Right ventricle myocardium inferior (tissue), 1 donor: ENCODE measurements around the gene DRAM2. TPM values are rescaled to one million over a fixed set of nuclear protein-coding genes. Genes with fewer than 3 reads are reported as not detected.

Experiments
- ATAC-seq: fragments of 200-7000 bp; cut with Tn5 transposase; one replicate; pipeline ENCODE4 v1.9.1; 2020; ENCODE audit warnings: mild to moderate bottlenecking, moderate library complexity
- DNase-seq: peaks from one replicate; pipeline ENCODE4 v3.0.0; 2021; ENCODE audit errors: missing footprints
- intact Hi-C: fragments of 100-400 bp; cut with DNase I; formaldehyde crosslinking; loops from one replicate; pipeline ENCODE4 v1.11.0; 2022
- total RNA-seq: library from RNA; stranded (reverse); fragmentation: NEBNext Ultra II Directional; extraction: Animal tissue kit (Norgen Biotek cat#: 25700); gene quantifications from one replicate; pipeline ENCODE4 v1.2.1, GENCODE V29; 2021
- donor health status: DM: no; HTN: yes; CAD: no; lungs with severe emphysema.

DRAM2 gene
- total RNA-seq, 1 donor from 2014 or later = 37.1 TPM

DNA sequence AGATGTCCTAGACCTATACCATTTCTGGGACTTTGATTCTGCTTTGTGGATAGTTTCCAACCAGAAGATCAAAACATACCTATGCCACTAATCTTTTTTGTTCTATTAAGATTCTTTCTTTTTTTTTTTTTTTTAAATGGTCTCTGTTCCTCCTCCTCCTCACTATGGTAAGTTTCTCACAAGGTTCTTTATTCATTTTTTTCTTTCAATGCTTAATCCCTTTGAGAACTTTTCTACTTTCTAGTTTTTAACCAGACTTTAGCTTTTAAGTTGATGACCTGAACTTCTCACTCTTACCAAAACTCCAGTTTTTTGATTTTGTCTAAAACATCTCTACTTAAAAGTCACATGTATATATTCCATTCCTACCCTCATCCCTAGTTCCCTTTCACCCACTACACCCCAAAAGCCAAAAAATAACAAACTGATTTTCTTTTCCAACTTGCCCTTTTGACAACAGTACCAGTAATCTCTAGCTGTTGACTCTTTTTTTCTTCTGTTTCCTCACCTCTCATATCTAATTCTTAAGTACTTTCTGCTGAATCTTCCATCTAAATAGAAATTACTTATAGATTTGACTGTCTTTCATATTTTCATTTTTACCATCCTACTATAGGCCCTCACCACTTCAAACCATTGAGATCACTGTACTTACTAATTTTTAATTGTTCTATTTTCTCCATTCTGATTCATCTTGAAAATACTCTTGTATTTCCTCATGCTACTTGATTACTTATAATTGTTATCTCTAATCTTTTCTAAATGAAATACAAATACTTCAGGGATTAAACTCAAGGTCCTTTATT, 6.3 kb upstream of the DRAM2 start:
- no peak for ATAC-seq
- intact Hi-C loops = no loop called here
- no peak for DNase-seq

DNA sequence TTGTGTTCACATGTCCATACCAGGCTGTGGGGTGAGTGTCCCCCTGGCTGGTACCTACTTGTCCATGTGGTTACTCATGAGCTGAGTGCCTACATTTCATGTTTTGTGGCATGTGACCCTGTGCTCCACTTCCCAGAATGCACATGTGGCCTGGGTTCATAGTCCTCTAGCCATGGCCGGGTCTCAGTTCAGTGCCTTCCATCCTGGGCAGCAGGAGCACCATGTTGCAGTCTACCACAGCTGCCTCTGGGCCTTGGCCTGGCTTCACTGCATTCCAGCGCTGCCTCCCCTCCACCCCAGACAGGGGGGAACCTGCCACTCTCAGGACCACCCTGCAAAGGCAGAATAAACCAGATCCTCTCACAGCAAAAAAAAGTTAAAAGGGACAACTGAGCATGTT, 5.6 kb upstream of the DRAM2 start:
- intact Hi-C loops = no loop called here
- peak; percentile 50 for DNase-seq
- ATAC-seq = no peak

DNA sequence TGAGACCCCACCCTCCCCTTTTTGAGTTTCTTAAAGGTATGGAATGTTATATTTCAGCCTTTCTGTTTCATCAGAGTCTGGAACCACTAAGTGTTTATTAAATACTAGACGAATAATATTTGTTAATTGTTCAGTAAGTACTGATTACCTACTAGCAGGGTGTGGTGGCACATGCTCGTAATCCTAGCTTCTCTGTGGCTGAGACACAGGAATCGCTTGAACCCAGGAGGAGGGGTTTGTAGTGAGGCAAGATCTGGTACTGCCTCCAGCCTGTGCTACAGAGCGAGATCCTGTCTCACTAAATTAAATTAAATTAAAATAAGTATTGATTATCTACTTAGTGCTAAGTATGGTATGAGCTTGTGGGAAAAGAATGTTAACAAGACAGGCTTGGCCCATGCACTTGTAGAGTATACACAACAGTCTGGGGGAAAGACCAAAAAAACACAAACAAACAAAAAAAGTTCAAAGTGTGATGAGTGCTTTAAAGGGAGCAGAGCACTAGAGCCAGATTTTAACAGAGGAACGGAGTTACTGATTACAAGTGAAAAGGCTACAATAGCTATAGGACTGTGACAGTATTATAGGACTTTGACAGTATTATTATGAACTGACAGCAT, 2.6 kb upstream of the DRAM2 start:
- DNase-seq (no peak), ATAC-seq (no peak)
- intact Hi-C loops = no loop called here

DNA sequence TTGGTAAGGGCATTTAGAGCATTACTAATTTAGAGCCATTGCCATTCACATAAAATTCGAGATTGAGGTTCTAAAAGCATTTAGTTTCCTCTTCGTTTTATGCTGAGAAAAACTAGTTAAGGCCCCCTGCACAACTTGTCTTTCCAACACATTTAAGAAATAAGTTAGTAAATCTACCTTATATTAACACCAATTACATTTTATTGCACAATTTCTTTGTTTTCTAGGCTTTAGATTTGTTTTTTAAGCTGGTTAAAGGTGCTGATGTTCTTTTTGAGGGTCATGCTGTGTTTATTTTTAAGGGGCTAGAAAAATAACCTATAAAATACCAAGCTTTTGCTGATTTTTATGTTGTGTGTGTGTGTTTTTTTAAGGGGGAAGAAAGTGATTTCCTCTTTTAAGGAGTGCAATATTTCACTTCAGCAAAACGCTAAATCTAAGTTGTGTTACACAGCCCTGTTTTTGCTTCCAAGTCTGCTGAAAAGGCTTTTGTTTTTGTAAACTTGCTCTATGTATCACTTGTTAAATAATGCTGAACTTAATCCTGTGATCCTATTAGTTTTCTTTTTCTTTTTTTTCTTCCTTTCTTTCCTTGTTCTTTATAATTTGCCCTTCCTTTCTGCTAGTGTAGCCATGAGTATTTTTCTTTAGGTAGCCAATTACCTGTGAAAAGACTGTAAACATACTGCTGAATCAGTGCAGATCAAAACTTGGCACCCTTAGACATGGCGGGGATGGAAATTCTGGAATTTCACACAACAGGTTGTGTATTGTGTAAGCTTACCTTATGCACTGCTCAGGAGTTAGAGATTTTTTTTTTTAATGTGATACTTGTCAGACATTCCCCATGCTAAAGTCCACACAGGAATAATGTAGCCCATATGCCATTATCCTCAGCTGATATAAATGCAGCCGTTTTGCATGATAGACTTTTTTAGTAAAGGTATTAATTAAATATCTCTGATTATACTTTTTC, 1.6 kb upstream of the DRAM2 start:
- intact Hi-C loops = no loop called here
- no peak for DNase-seq
- no peak for ATAC-seq

DNA sequence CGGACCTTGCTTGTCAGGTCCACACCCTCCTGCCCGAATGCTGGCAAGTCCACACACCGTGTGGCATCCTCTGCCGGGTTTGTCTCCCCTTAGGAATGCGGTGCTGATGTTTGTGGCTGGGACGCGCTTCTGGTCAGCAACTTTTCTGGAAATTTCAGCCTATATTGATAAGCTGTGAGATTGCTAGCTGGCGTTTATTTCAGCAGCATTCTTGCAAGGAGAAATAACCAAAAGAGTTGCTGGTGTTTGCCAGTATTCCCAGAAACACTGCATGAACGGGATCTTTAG, 731 bp upstream of the DRAM2 start:
- intact Hi-C loops = no loop called here
- DNase-seq (no peak), ATAC-seq (no peak)

DNA sequence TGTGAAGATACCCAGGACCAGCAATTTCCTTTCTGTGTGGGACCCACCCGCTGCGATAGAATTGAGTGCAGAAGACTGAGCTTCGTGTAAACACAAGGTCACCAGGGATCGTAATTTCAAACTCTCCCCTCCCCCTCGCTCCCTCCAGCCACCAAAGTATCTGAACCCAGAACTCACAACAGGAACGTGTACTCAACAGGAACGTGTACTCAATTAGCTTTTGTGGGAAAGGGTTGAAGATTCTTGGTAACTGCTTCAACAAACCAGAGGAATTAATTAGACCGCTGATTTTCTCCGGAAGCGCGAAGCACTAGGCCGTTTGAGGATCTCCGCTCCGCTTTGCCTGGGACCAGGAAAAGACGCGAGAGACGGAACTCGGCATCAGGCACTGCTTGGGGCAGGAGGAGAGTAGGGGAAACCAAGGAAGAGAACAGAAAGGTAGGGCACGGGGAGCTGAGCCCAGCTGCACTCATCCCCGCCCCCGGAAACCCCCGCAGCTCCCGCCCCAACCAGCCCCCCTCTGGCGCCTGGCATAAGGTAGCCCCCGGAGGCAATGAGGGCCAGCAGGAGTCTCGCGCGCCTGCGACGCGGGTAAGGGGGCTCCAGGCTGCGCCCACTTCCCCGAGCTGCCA, 453 bp downstream of the DRAM2 start:
- DNase-seq (peak; percentile 67), ATAC-seq (peak; percentile 63)
- intact Hi-C loops = no loop called here

DNA sequence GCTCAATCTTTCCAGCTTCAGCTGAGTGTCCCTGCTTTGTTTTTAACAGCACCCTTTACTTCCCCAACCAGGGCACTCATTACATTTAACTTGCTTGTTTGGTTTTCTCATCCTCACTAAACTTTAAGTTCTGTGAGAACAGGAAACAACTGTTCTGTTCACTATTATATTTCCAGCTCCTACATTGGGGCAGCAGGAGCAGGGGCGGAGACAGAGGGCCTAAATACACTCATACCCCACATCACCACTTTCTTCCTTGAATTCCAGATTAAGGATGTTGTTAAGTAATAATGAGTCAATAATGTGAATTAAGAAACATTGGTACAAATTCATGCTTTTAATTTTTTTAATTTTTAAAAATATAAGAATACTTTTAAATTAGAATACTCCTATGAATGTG, 6.0 kb downstream of the DRAM2 start:
- DNase-seq (no peak), ATAC-seq (no peak)

DNA sequence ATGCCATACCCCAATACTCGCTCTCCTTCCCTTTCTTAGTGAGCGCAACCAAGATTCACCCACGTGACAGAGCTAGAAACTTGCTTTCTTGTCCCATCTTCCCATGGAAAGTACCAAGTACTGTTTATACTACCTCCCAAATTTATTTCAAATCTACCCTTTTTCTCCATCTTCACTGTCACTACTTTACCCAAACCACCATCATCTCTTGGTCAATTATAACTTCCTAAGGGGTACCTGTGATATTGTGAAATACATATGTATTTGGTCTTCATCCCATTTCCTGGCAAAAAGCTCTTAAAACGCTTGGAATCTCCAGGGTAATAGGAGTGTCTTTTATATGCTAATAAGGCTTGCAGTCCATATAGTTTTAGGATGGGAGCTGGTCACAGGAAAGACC, 8.2 kb downstream of the DRAM2 start:
- intact Hi-C loops = no loop called here
- no peak for DNase-seq
- no peak for ATAC-seq

More for the DNA sequence above, 6.0 kb downstream of the DRAM2 start:
- intact Hi-C loops = no loop called here

DNA sequence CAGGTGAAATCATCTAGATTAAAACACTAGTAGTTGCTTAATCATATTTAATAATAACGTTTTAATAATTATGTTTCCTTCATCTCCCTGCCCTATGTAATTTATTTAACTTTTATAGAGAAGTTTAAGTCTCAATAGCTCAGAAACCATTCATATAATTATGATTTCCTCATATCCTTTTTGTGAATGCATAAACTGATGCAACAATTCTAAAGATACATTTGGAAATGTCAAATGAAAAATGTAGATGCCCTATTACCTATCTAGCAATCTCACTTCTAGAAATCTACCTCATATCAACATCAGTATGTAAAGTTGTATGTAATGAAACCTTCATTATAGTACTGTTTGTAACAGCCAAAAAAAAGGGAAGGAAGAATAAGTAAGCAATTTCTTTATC, 10.5 kb downstream of the DRAM2 start:
- ATAC-seq (no peak), DNase-seq (no peak)
- intact Hi-C loops = loop anchor here (2.0 kb wide), 1 partner anchor 57 kb away; no protein-coding TSS in a partner anchor

DNA sequence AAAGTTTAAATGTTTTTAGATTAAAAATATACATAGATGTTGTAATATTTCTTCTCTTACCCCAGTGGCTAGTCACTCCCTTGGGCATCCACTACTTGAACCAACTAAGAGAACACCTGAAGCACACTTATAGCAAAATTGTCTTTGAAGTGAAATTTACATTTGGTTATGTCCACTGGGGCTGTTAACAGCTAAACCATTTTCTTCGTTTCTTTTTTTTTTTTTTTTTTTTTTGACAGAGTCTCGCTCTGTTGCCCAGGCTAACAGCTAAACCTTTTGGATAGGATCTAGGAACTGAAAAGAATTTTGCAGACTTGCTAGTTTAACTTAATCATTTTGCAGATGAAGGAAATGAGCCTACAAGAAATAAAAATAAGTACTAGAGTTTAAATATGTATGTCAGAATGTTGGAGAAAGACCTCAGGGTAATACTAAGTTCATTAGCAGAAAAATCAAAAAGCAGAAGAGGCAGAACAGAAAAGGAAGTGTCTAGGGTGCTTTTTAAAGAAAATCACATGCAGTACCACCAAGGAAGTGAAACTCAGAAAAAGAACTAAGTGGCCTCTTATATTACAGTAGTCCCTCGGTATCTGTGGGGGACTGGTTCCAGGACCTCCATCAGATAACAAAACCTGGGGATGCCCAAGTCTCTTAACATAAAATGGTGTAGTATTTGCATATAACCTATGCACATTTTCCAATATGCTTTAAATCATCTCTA, 11.8 kb downstream of the DRAM2 start:
- DNase-seq = no peak
- no peak for ATAC-seq
- intact Hi-C loops = loop anchor here (2.0 kb wide), 1 partner anchor 59 kb away; no protein-coding TSS in a partner anchor

DNA sequence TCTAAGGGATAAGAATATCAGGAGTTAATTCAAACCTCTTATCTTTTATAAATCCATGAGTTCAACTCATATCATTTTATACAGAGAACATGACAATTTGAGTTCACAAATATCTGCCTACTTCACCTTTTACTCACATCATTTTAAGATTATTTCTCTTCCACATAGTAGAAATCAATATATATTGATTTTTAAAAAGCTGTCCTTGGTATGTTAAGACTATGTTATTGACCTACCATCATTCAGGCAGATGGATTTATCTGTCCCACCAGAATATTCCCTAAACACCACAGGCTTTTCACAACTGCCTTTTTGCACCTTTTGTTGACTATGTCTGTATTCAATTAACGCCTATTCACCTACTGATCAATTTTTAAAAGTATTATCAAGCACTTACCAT, 13.5 kb downstream of the DRAM2 start:
- DNase-seq (no peak), ATAC-seq (no peak)
- intact Hi-C loops = no loop called here

DNA sequence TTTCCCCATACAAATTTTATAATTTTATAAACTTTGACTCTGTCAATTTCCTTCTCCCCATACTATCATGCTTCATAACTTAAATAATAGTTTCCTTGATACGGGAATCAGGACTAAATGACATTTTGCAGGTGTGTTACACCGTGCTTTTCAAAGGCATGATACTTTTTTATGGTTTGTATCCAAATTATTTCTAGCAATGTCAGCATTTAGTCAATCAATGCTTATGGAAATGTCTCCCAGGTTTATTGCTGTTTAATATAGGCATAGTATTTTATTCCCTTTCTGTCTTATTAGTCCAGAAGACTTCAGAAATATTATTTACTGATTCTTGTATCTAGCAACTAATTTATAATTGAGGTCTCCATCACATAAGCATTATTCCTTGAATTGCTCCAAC, 23.4 kb downstream of the DRAM2 start:
- intact Hi-C loops = no loop called here
- ATAC-seq = no peak
- no peak for DNase-seq

DNA sequence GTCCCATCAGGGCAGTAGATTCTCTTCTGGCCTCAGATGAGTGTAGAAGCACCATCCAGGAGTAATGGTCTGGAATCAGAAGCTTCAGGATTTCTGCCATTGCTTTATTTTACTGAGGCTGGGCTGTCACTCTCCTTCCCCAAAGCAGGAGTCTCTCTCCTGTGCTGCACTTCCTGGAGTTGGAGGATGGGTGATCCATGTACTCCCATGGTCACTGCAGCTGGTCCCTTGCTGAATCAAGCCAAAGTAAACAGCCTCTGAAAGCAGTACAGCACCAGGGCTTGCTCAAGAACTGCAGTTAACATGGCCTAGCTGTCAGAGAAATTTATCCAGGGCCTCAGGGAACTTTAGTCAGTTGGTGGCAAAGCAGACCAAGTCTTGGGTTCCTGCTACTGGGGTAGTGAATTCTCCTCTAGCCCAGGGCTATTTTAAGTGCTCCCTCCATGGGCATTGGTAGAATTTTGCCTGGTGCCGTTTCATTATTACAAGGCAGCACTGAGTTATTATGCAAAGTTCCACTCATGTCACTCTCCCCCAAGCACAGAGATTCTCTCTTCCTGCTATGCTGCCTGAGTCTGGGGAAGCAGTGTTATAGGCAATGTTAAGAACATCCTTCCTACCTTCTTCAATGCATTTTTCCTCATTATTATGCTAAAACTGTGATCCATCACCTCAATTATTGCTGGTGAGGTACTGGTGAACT, 29.5 kb downstream of the DRAM2 start:
- intact Hi-C loops = no loop called here
- DNase-seq = no peak
- ATAC-seq = no peak

DNA sequence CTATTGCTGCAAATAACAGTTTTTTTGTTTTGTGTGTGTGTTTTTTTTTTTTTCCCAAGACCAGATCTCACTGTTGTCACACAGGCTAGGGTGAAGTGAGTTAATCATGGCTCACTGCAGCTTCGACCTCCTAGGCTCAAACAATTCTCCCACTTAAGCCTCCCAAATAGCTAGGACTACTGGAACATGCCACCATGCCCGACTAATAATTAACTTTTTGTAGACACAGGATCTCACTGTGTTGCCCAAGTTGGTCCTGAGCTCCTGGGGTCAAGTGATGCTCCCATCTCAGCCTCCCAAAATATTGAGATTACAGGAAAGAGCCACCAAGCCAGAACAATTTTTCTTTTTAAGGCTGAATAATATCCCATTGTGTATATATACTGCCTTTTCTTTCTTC, 34.9 kb downstream of the DRAM2 start:
- ATAC-seq (no peak), DNase-seq (no peak)
- intact Hi-C loops = no loop called here

DNA sequence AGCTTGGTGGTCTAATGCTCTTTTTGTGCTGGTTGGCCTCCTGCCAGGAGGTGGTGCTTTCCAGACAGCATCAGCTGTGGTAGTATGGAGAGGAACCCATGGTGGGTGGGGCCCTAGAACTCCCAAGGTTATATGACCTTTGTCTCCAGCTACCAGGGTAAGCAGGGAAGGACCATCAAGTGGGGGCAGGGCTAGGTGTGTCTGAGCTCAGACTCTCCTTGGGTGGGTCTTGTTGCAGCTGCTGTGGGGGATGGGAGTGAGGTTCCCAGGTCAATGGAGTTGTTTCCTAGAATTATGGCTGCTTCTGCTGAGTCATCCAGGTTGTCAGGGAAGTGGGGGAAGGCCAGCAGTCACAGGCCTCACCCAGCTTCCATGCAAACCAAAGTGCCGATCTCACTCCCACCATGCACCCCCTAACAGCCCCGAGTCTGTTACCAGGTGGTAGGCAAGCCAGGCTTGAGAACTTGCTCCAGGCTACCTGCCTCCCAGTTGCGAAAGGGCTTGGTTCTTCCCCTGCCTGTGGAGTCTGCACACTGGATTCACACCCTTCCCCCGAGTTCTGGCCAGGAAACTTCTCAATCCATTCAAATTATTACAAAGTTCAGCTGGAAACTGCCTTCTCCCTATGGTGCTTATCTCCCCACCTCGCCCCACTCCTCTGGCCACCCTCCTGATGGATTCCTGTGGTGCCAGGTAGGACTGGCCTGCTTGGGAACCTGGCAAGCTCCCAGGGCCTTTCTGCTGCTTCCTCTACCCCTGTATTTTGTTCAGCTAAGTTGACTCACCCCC, 37.8 kb downstream of the DRAM2 start:
- intact Hi-C loops = no loop called here
- DNase-seq (no peak), ATAC-seq (no peak)

DNA sequence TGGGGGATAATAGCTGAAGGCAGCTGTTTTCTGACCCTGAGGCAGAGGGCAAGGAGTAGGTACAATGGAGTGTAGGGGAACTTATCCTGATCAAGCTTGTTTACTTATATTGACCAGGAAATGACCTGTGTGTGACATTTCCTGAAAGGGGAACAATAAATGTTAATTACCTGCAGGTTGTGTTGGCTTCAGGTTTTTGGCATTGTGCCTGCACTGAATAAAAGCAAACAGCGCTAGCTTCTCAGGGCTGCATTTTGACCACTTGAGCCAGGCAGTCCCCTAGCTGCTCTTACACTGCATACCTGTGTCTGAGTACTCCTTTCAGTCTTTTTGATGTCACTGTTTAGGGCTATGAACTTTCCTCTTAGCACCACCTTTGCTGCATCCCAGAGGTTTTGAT, 40.6 kb downstream of the DRAM2 start:
- intact Hi-C loops = no loop called here
- ATAC-seq (no peak), DNase-seq (no peak)

DNA sequence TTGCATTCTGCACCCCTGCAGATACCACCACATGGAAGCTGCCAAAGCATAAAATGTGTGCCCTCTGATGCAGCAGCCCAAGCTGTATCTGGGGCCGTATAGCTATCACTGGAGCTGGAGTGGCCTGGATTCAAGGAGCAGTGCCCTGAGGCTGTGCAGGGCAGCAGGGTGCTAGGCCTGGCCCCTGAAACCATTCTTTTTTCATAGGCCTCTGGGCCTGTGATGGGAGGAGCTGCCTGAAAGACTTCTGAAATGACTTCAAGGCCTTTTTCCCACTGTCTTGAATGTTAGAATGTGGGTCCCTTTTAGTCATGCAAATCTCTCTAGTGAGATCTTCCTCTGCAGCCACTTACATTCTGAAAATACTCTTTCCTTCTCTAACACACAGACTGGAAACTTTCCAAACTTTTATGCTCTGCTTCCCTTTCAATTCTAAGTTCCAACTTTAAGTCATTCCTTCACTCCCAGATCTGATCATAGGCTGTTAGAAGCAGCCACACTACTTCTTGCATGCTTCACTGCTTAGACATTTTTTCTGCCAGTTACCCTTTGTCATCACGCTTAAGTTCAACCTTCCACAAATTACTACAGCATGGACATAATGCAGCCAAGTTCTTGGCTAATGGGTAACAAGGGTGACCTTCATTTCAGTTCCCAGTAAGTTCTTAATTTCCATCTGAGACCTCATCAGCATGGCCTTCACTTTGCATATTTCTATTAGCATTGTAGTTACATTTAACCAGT, 42.4 kb downstream of the DRAM2 start:
- no peak for DNase-seq
- ATAC-seq = no peak
- intact Hi-C loops = no loop called here
